NCI-H2107 treated with DMSO at 0.1 percent for 48 hours (cell line): ENCODE data around the gene ADAMTS6.

Experiments used
- DNase-seq: peaks from one replicate; lab custom pipeline; 2025; ENCODE audit not compliant: unreplicated experiment; lab: John Stamatoyannopoulos, UW

ADAMTS6 gene

GRCh38 chr5:65475336-65475735, 6.4 kb downstream of the ADAMTS6 start:
- DNase-seq = no peak

GRCh38 chr5:65474130-65474711, 7.5 kb downstream of the ADAMTS6 start:
- no peak for DNase-seq

DNA sequence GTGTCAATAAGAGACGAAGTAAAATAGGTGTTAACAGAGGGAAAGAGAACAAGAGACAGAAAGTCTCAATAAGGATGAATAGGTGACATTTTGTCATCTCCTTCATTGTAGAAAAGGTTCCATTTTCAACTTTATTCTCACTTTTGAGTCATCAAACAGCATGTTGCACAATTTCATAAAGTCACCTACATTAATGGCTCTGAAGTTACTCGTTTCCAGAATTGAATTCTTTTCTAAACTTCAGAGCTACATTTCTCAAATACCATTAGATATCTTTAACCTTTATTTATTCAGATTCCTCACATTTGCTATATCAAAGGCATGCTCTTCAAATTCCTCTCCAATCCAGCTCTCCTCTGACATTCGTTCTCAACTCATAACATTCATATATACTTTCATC, 13.1 kb downstream of the ADAMTS6 start:
- no peak for DNase-seq

GRCh38 chr5:65462139-65462705, 19.5 kb downstream of the ADAMTS6 start:
- DNase-seq = no peak

- DNase-seq = peak; percentile 16
Measured at GRCh38 chr5:65461490-65461889, 20.2 kb downstream of the ADAMTS6 start.

- DNase-seq = no peak
Measured at GRCh38 chr5:65459995-65460394, 21.7 kb downstream of the ADAMTS6 start.

DNA sequence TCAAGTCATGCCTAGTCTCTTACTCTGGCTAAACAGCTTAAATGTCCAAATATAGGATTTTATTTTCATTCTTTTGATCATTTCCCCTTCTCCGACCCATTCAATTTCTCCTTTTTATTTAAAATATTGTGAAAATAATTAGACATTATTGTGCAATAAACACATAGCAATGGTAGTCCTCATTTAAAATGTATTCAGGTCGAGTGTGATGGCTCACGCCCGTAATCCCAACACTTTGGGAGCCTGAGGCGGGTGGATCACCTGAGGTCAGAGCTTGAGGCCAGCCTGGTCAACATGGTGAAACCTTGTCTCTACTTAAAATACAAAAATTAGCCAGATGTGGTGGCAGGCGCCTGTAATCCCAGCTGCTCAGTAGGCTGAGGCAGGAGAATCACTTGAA, 26.7 kb downstream of the ADAMTS6 start:
- no peak for DNase-seq

DNA sequence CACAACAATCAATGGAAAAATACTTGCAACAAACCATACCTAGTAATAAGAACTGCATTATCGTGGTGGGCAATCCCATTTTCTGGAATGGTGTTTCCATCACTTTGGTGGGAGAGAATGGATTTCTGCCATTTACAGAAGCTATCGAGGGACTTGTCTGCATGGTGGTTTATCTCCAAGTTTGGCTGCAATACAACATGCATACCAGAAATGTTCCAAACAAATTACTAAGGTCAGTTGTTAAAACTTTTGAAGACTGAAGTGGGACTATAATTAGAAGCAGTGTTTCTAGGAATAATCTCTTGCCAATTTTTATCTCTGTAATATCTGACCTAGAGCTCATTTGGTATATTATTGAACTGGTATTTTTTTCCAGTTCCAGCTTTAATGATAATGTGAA, 30.3 kb downstream of the ADAMTS6 start:
- DNase-seq = no peak

DNA sequence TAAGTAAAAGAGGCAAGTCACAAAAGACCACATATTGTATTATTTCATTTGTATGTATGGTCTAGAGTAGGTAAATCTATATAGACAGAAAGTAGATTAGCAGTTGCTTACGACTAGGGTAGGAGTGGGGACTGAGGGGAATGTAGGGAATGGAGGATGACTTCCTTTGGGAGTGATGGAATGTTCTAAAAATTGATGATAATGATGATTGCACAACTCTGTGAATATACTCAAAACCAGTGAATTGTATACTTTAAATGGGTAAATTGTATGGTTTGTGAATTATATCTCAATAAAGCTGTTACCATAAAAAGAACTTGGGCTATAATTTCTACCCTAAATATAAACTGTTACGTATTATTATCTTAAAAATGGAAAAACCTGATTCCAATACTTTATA, 35.0 kb downstream of the ADAMTS6 start:
- no peak for DNase-seq

- DNase-seq = no peak
Measured at GRCh38 chr5:65441800-65442199, 39.9 kb downstream of the ADAMTS6 start.

DNA sequence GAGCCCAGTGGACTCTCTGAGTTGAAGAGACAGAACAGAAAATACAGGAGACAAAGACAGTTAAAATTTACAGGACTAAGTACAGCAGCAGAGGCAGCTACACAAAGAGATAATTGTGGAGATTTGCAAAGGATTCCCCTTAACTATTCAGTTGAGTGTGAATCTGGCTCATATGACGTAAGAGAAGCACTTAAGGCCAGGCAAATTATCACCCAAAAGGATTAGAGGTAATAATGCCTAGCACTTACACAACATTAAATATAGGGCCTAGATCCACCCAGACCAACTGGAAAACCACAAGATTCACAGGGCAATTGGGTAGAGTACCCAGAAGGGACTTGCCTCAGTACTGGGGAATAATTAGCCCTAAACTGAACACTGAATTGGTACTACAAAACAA, 41.3 kb downstream of the ADAMTS6 start:
- DNase-seq = peak; percentile 4

DNA sequence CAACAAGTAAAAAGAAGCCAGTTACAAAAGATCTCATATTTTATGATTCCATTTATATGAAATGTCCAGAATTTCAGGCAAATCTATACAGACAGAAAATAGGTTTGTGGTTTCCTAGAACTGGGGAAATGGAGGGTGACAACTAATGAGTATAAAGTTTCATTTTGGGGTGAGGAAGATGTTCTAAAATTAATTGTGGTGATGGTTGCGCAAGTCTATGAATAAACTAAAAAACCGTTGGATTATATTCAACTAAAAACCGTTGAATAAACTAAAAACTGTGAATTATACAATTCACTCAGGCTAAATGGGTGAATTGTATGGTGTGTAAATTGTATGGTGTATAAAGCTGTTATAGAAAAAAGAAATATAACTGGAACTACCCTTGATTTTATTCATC, 47.6 kb downstream of the ADAMTS6 start:
- no peak for DNase-seq

- no peak for DNase-seq
Measured at GRCh38 chr5:65426656-65427055, 55.1 kb downstream of the ADAMTS6 start.

DNA sequence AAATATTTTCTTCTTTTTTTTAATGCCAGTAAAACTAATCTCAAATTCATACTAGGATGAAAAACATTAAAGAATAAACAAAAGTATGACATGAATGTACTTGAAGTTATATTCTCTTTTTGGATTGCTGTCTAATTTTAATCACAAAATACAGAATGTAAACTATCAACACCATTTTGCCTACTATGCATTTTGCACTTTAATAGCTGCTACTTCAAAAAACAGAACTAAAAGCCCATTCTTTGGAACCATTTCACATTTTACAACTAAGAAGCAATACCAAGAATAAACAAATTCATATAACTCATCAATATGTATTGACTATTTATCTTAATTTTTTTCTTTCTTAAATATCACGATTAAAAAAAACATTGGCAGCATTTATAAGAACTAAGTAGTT, 58.1 kb downstream of the ADAMTS6 start:
- DNase-seq = no peak

DNA sequence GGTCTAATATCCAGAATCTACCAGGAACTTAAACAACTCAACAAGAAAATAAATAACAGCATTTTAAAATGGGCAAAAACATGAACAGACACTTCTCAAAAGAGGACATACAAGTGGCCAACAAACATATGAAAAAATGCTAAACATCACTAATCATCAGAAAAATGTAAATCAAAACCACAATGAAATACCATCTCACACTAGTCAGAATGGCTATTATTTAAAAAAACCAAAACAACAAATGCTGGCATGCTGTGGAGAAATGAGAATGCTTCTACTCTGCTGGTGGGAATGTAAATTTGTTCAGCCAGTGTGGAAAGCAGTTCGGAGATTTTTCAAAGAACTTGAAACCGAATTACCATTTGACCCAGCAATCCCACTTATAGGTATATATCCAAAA, 63.1 kb downstream of the ADAMTS6 start:
- no peak for DNase-seq

DNA sequence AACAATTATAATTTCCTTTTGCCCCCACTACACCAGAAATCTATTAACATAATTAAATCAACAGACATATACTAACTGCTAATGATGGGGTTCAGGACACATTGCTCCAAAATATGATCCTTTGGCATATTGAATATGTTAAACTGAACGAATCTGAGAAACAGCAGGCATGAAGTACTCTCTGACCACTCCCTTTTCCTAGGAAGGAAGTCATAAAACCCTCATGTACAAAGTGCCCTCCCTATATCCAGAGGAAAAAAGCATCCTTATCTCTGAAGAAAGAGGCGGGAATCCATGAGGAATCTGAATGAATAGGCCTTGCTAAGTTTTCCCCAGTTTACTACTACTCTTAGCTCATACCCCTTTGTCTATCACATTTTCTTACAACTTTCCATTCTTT, 67.9 kb downstream of the ADAMTS6 start:
- no peak for DNase-seq

DNA sequence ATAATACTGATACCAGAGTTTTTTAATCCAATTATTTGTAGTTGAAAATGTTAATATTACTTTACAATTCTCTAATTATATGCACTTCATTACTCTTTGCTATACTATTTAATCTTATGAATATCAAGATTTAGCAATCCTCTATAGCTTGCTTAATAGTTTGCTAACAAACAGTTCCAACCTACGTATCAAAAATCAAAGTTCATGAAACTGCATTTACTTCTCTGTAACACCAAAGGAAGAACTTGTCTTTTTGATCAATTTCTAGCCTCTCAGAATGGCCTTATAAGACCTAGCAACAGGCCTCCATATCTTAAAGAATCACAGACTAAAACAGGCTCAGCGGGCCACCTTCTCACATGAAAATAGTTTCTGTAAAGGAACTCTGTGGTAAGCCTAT, 68.9 kb downstream of the ADAMTS6 start:
- no peak for DNase-seq

GRCh38 chr5:65411356-65411755, 70.4 kb downstream of the ADAMTS6 start:
- no peak for DNase-seq

DNA sequence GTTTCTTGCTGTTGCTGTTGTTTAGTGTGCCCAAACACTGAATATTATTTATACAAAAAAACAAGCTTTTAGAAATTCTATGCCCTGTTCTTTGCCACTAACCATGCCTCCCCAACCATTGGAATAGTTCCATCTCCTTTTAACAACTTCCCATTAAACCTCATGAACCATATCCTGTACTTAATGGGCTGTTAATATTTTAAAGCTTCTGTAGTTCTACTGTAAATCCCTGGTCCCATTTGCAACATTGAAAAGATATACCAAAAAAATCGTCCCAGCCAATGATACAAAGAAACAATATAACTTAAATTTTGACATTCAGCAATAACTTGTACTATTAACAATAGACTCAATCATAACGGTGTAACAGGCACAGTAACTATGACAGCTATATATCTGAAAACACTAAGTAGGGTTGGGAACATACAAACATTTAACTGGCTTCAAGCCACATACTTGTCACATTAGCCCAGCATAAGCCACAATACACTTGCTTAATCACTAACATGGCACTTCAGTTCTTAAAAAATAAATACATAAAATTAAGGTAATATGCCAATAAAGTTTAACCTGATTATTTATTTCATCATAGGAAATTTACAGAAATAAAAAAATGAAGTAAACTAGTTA, 86.1 kb downstream of the ADAMTS6 start:
- DNase-seq = no peak

- no peak for DNase-seq
Measured at GRCh38 chr5:65394087-65394486, 87.6 kb downstream of the ADAMTS6 start.

- no peak for DNase-seq
Measured at GRCh38 chr5:65391591-65391990, 90.1 kb downstream of the ADAMTS6 start.

DNA sequence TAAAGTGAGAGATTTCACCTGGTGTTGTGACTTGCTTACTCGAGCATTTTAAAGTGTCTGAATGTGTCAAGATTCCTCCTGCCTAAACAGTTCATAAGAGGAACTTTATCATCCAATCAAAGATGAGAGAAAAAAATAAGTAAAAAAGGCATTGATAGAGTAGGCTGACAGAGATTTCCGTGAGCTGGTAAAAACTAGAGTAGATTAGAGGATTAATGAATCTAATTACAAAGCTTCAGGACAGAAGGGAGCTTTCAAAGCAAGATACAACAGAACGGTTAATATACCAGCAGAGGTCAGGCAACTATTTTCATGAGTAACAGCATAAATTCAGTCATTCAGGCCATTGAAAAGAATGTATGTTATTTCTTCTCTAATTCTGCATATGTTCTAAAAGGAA, 91.5 kb downstream of the ADAMTS6 start:
- DNase-seq = no peak

- DNase-seq = no peak
Measured at GRCh38 chr5:65383859-65384258, 97.9 kb downstream of the ADAMTS6 start.
